HEK293 (cell line): ENCODE measurements around the gene PGGHG.

Experiments used
- CTCF ChIP-seq: fragments of 450-650 bp; formaldehyde crosslinking; IDR thresholded peaks from 2 replicates; pipeline ENCODE4 v1.5.1; 2016; ENCODE audit warnings: missing biosample characterization, missing genetic modification characterization
- HOXA7 ChIP-seq: sonication (generic); formaldehyde crosslinking; IDR thresholded peaks from 2 replicates; pipeline ENCODE4 v1.8.1; 2022; ENCODE audit warnings: missing genetic modification reagents, borderline replicate concordance
- SP2 ChIP-seq: fragments of 450-650 bp; formaldehyde crosslinking; IDR thresholded peaks from 2 replicates; pipeline ENCODE4 v1.5.1; 2016; ENCODE audit warnings: missing biosample characterization, missing genetic modification characterization
- YY1 ChIP-seq: fragments of 450-650 bp; formaldehyde crosslinking; IDR thresholded peaks from 2 replicates; pipeline ENCODE4 v1.5.1; 2018; ENCODE audit warnings: missing biosample characterization, missing genetic modification characterization
- ZBTB11 ChIP-seq: fragments of 450-650 bp; formaldehyde crosslinking; conservative IDR thresholded peaks from 2 replicates; pipeline ENCODE4 v1.5.1; 2016; ENCODE audit warnings: low read depth, missing biosample characterization, missing genetic modification characterization
- ZBTB21 ChIP-seq: fragments of 450-650 bp; formaldehyde crosslinking; IDR thresholded peaks from 2 replicates; pipeline ENCODE4 v1.5.1; 2017; ENCODE audit warnings: missing biosample characterization, missing genetic modification characterization
- ZBTB6 ChIP-seq: fragments of 450-650 bp; formaldehyde crosslinking; IDR thresholded peaks from 2 replicates; pipeline ENCODE4 v1.5.1; 2017; ENCODE audit warnings: missing biosample characterization, missing genetic modification characterization
- ZNF426 ChIP-seq: fragments of 450-650 bp; formaldehyde crosslinking; IDR thresholded peaks from 2 replicates; pipeline ENCODE4 v1.5.1; 2017; ENCODE audit warnings: missing biosample characterization, missing genetic modification characterization, mild to moderate bottlenecking, inconsistent platforms, moderate library complexity

GRCh38 chr11:298406-299065 is 9.6 kb downstream of the PGGHG start:
- TF ChIP-seq YY1 (tag by site-specific recombination): no peak
- TF ChIP-seq CTCF: no peak
- TF ChIP-seq ZBTB21 (tag by site-specific recombination): no peak
- TF ChIP-seq ZBTB6 (tag by site-specific recombination): no peak
- TF ChIP-seq HOXA7 (CRISPR knock-in tag): no peak
- no peak for TF ChIP-seq ZNF426
- TF ChIP-seq SP2 (tag by site-specific recombination): no peak
- TF ChIP-seq ZBTB11 (tag by site-specific recombination): no peak
